Measurements from ENCODE around the gene PSPH. TPM values are rescaled to one million over a fixed set of nuclear protein-coding genes. Genes with fewer than 3 reads are reported as not detected.

Gene PSPH
- total RNA-seq, 1 experiment from 2014 or later: 178 TPM

DNA sequence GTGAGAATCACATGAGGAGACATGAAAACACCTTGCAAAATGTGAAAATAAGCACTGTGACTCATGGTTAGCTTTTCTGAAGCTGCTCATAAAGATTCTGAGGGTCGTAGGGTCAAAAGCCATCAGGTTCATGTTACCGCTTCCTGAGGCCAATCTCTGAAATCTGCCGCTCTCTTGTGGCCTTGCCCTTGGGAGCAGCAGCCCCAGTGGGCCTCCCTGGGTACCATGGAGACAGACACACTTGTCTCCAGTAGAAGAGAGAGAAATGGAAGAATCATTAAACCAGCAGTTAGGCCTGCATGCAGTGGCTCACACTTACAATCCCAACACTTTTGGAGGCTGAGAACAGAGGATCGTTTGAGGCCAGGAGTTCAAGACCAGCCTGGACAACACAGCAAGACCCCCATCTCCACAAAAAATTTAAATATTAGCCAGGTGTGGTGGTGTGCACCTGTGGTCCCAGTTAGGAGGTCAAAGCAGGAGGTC, 44.0 kb downstream of the PSPH start:
- DNase-seq (ENCODE audit: low spot score): no peak

GRCh38 chr7:56003749-56004148, 47.5 kb downstream of the PSPH start:
- DNase-seq (ENCODE audit: low spot score): no peak

- no peak for DNase-seq (ENCODE audit: low spot score)
Measured at GRCh38 chr7:55996856-55997500, 54.3 kb downstream of the PSPH start.

GRCh38 chr7:55992346-55992745, 58.9 kb downstream of the PSPH start:
- DNase-seq (ENCODE audit: low spot score): no peak

- no peak for DNase-seq (ENCODE audit: low spot score)
Measured at GRCh38 chr7:55983537-55983936, 67.7 kb downstream of the PSPH start.

DNA sequence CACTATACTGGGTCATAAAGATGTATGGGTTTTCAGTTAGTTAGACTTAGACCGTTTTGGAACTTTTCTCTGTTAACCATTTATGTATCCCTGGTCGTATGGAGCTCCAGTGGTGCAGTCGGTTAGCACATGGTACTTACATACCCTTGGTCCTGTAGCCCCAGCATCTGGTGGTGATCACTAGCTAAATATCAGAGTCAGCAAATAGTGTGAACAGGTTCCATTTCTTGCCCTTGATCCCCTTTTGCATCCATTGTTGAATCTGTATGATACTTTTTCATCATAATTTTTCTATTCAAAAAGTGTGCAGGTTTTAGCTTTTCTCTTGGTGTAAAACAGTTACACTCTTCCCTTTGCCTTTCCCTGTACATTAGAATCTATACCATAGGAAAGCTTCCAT, 71.0 kb downstream of the PSPH start:
- DNase-seq (ENCODE audit: low spot score): no peak

- no peak for DNase-seq (ENCODE audit: low spot score)
Measured at GRCh38 chr7:55977831-55978230, 73.4 kb downstream of the PSPH start.

GRCh38 chr7:55975988-55976633, 75.1 kb downstream of the PSPH start:
- DNase-seq (ENCODE audit: low spot score): no peak

GRCh38 chr7:55973747-55974250, 77.4 kb downstream of the PSPH start:
- DNase-seq (ENCODE audit: low spot score): no peak

- DNase-seq (ENCODE audit: low spot score): no peak
Measured at GRCh38 chr7:55970978-55971377, 80.3 kb downstream of the PSPH start.

GRCh38 chr7:55970561-55970960, 80.7 kb downstream of the PSPH start:
- DNase-seq (ENCODE audit: low spot score): no peak

DNA sequence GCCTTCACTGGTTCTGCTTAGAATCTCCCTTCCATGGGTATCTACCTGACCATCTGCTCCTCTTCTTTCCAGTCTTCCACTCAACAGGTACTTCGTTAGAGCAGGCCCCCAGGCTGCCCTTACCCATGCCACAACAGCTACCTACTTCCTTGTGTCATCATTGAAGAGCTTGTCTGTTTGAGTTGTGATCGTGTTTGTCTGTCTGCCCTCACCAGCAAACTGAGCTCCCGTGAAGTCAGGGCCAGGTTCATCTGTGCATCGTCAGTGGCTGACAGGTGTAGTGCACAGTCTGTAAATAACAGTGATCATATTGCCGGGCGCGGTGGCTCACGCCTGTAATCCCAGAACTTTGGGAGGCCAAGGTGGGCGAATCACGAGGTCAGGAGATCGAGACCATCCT, 81.9 kb downstream of the PSPH start:
- DNase-seq (ENCODE audit: low spot score): no peak

- DNase-seq (ENCODE audit: low spot score): no peak
Measured at GRCh38 chr7:55966851-55967250, 84.4 kb downstream of the PSPH start.

- DNase-seq (ENCODE audit: low spot score): no peak
Measured at GRCh38 chr7:55965805-55966421, 85.3 kb downstream of the PSPH start.

GRCh38 chr7:55965100-55965470, 86.2 kb downstream of the PSPH start:
- no peak for DNase-seq (ENCODE audit: low spot score)

DNA sequence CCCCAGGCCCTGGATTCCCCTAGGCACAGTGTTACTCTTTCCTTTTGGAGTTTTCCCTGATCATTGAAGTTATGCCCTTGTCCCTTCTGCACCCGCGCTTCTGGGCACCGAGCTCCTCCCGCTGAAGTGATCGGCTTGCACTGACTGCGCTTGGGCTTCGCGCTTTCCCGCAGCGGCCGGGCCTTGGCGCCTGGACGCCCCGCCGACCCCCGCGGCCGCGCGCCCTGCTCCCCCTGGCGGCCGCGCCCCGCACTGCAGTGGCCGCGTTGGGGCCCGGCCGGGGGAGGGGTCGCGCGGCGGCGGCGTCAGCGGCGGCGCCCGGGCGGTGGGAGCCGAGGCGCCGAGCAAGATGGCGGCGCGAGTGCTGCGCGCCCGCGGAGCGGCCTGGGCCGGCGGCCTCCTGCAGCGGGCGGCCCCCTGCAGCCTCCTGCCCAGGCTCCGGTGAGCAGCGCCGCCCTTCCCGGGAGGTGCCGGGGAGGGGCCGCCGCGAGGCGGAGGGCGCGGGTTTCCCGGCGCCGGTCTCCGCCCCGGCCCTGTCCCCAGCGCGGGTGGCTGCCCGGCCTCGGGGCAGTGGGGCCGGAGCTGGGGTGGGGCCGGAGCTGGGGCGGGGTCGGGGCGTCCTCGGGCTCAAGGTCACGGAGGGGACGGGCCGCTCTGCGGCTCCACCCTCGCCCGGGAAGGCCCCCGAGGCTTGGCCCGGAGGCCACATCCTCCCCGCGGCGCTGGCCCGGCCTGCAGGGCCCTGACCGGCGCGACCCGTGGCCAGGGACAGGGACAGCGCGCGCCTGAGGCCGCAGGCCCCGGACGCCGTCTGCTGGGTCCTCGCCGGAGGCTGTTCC, 86.8 kb downstream of the PSPH start, which contains the start of gene NIPSNAP2:
TSS of gene NIPSNAP2 (plus strand) at position 325 of the 839 bp plus-strand sequence. CDS start at position 350, 25 bp downstream.
- DNase-seq (ENCODE audit: low spot score): peak; percentile 52

DNA sequence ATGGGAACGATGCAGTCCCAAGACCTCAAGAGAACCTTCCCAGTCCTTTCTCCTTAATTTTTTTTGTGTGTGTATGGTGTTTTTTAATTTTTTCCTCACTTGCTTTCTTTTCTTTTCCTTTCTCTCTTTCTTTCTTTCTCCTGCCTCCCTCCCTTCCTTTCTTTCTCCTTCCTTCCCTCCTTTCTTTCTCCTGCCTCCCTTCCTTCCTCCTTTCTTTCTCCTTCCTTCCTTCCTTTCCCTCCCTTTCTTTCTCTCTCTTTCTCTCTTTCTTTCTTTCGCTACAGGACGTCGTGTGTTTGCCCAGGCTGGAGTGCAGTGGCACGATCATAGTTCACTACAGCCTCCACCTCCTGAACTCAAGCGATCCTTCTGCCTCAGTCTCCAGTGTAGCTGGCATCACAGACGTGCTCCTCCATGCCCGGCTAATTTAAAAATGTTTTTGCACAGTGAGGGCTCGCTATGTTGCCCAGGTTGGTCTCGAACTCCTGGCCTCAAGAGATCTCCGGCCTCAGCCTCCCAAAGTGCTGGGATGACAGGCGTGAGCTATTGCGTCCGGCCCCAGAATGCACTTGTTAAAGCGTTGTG, 87.6 kb downstream of the PSPH start:
- no peak for DNase-seq (ENCODE audit: low spot score)

DNA sequence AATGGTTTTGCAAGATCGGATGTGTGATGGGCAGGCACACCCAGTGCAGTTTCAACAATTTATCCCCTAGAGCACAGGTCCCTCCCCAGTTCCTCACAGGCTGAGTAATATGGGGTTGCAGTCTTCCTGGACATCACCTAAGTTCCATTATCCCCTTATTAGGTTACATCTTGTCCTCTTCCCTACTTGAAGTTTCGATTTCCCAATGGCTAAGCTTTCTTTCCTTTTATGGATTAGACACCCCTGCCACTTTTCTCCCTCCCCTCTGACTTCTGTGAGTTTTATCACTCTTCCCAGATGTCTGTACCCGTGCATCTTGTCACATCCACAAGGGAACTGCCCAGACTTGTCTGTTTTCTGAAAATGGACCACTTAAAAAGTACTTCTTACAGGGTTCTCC, 89.2 kb downstream of the PSPH start:
- DNase-seq (ENCODE audit: low spot score): no peak

Data from H4 (cell line).